ENCODE measurements around the gene NDUFA8.
A peak's percentile ranks its signal among the peaks of the same experiment; 100 is the strongest.
"Not testable (repeated sequence)": the region's sequence is repeated elsewhere in the genome, so short reads cannot be mapped to it uniquely, and the experiment has no call there.

Gene NDUFA8

GRCh38 chr9:122120316-122121071 lies 39.1 kb downstream of the NDUFA8 start:
- no peak for DNase-seq (ENCODE audit: low spot score)

- DNase-seq (ENCODE audit: low spot score), result no peak
These were observed 39.9 kb downstream of the NDUFA8 start for GRCh38 chr9:122119721-122120120.

- DNase-seq (ENCODE audit: low spot score), result no peak
These were observed 40.4 kb downstream of the NDUFA8 start for GRCh38 chr9:122119166-122119521.

- DNase-seq (ENCODE audit: low spot score), result no peak
These were observed 41.0 kb downstream of the NDUFA8 start for GRCh38 chr9:122118343-122119165.

- not testable (repeated sequence) for DNase-seq (ENCODE audit: low spot score)
These were observed 42.3 kb downstream of the NDUFA8 start for GRCh38 chr9:122117241-122117640.

- DNase-seq (ENCODE audit: low spot score), result no peak
These were observed 43.0 kb downstream of the NDUFA8 start for GRCh38 chr9:122116448-122117173.

GRCh38 chr9:122116040-122116439 lies 43.5 kb downstream of the NDUFA8 start:
- no peak for DNase-seq (ENCODE audit: low spot score)

- DNase-seq (ENCODE audit: low spot score), result no peak
These were observed 44.2 kb downstream of the NDUFA8 start for GRCh38 chr9:122115176-122116035.

- no peak for DNase-seq (ENCODE audit: low spot score)
These were observed 46.0 kb downstream of the NDUFA8 start for GRCh38 chr9:122113574-122113973.

- no peak for DNase-seq (ENCODE audit: low spot score)
These were observed 47.3 kb downstream of the NDUFA8 start for GRCh38 chr9:122112238-122112637.

- DNase-seq (ENCODE audit: low spot score), result no peak
These were observed 48.0 kb downstream of the NDUFA8 start for GRCh38 chr9:122111413-122112085.

GRCh38 chr9:122110100-122110833 lies 49.3 kb downstream of the NDUFA8 start:
- DNase-seq (ENCODE audit: low spot score), result no peak

GRCh38 chr9:122109035-122109813 lies 50.4 kb downstream of the NDUFA8 start:
- no peak for DNase-seq (ENCODE audit: low spot score)

- no peak for DNase-seq (ENCODE audit: low spot score)
These were observed 52.2 kb downstream of the NDUFA8 start for GRCh38 chr9:122107291-122107805.

- DNase-seq (ENCODE audit: low spot score), result no peak
These were observed 53.0 kb downstream of the NDUFA8 start for GRCh38 chr9:122106576-122106975.

GRCh38 chr9:122103985-122104384 lies 55.6 kb downstream of the NDUFA8 start:
- DNase-seq (ENCODE audit: low spot score), result no peak

GRCh38 chr9:122102156-122102555 lies 57.4 kb downstream of the NDUFA8 start:
- DNase-seq (ENCODE audit: low spot score), result no peak

GRCh38 chr9:122100756-122101155 lies 58.8 kb downstream of the NDUFA8 start:
- DNase-seq (ENCODE audit: low spot score), result no peak

- peak; percentile 62 for DNase-seq (ENCODE audit: low spot score)
These were observed 60.2 kb downstream of the NDUFA8 start for GRCh38 chr9:122099271-122099869.
